Cardiac muscle cell (in vitro differentiated cells and primary cell): ENCODE data around the gene SRPX. TPM values are rescaled to one million over a fixed set of nuclear protein-coding genes. Genes with fewer than 3 reads are reported as not detected.

ENCODE experiments used
- DNase-seq, 2 donors: peaks; one replicate each; pipeline versions ENCODE4 v3.0.0 to v3.0.0-alpha.2; 2010 to 2017; ENCODE audit warnings: low read depth in 1 of 2, low spot score in 1 of 2
- H3K27ac ChIP-seq: fragments of 200-600 bp; sonication (generic); 2 replicates; pipeline ENCODE4 v1.5.1; 2016
- H3K27me3 ChIP-seq: fragments of 200-600 bp; sonication (generic); 2 replicates; pipeline ENCODE4 v1.6.0; 2016; ENCODE audit warnings: control low read depth
- H3K36me3 ChIP-seq: fragments of 200-600 bp; sonication (generic); 2 replicates; pipeline ENCODE4 v1.5.1; 2016; ENCODE audit warnings: control low read depth
- H3K4me1 ChIP-seq: fragments of 200-600 bp; sonication (generic); 2 replicates; pipeline ENCODE4 v1.8.1; 2017; ENCODE audit warnings: low read depth, mild to moderate bottlenecking, mixed run types
- H3K4me3 ChIP-seq: fragments of 200-600 bp; sonication (generic); 2 replicates; pipeline ENCODE4 v1.5.1; 2016; ENCODE audit warnings: mild to moderate bottlenecking
- H3K9me3 ChIP-seq: fragments of 200-600 bp; sonication (generic); 2 replicates; pipeline ENCODE4 v1.5.1; 2017; ENCODE audit warnings: low read depth, mild to moderate bottlenecking, control low read depth
- polyA plus RNA-seq: library from polyadenylated mRNA; unstranded; fragments of >200 nt; fragmentation: Nextera tagmentation; extraction: Ambion mirVana; gene quantifications from 2 replicates; pipeline ENCODE4 v1.2.1, GENCODE V29; 2016
- total RNA-seq: library from RNA; depleted of rRNA; stranded (reverse); fragments of >200 nt; gene quantifications from 2 replicates; pipeline ENCODE4 v1.2.3, GENCODE V29; 2016
- TF ChIP-seq, protein P1 (sequence below): IDR thresholded peaks from 2 replicates; pipeline ENCODE4 v1.5.1; 2012; ENCODE audit warnings: low read depth, mild to moderate bottlenecking, low read length

Gene SRPX
- total and polyA plus RNA-seq, 2 experiments from 2014 or later: 9.6 to 21.4 TPM

- no peak for DNase-seq
- Histone ChIP-seq H3K27ac (no peak overlapping the region), H3K4me1 (no peaks in the 10 kb centered on the region), H3K36me3 (no peaks in the 10 kb centered on the region), H3K4me3 (no peak overlapping the region), H3K27me3 (no peaks in the 10 kb centered on the region), H3K9me3 (no peaks in the 10 kb centered on the region)
- TF ChIP-seq, protein P1, sequence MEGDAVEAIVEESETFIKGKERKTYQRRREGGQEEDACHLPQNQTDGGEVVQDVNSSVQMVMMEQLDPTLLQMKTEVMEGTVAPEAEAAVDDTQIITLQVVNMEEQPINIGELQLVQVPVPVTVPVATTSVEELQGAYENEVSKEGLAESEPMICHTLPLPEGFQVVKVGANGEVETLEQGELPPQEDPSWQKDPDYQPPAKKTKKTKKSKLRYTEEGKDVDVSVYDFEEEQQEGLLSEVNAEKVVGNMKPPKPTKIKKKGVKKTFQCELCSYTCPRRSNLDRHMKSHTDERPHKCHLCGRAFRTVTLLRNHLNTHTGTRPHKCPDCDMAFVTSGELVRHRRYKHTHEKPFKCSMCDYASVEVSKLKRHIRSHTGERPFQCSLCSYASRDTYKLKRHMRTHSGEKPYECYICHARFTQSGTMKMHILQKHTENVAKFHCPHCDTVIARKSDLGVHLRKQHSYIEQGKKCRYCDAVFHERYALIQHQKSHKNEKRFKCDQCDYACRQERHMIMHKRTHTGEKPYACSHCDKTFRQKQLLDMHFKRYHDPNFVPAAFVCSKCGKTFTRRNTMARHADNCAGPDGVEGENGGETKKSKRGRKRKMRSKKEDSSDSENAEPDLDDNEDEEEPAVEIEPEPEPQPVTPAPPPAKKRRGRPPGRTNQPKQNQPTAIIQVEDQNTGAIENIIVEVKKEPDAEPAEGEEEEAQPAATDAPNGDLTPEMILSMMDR: no peak
Observed at GRCh38 chrX:38206036-38206435, 14.6 kb downstream of the SRPX start.

GRCh38 chrX:38205039-38205438, 15.6 kb downstream of the SRPX start:
- DNase-seq: no peak
- Histone ChIP-seq H3K36me3 (no peaks in the 10 kb centered on the region), H3K4me3 (no peak overlapping the region), H3K4me1 (no peaks in the 10 kb centered on the region), H3K27me3 (no peaks in the 10 kb centered on the region), H3K27ac (no peak overlapping the region), H3K9me3 (no peaks in the 10 kb centered on the region)
- TF ChIP-seq, protein P1: no peak

- H3K27ac ChIP-seq: no peak overlapping the region
Observed at GRCh38 chrX:38192007-38192810, 28.5 kb downstream of the SRPX start.

DNA sequence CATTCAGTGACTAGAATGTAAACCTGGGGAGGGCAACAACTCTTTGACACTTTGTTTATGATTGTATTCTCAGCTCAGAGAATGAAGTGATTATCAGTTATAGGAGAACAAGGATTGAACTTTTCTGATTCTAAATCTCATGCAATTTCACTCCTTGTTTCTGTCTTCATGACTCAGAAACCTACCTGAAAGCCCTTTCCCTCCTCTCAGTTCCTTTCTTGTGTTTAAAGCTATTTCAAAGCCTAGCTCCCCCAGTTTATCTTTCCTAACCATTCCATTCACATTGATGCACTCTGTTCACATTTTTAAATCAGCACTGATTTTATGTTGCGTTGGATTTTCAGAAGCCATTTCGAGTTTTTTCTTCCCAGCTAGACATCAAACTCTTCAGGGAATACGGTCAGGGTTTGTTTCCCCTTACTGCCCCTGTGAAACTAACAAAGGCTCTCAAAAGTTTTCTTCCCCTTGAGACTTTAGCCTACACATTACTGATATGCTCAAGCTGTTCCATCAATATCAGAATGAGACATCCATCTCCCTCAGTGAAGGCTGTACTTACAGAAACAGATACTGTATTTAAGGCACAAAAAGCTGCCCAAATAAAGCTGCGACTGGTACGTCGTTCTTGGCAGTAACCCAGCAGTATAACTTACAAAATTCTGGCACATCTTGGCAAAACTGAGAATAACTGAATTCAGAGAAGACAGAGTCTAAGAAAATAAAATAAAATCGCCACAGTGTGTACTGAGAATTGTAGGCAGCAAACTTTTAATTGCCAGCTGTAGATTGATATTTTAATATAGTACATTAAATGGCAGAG, 31.0 kb downstream of the SRPX start:
- no peaks in the 10 kb centered on the region for H3K4me1 ChIP-seq
- H3K27me3 ChIP-seq: no peaks in the 10 kb centered on the region
- TF ChIP-seq, protein P1: no peak
- H3K36me3 ChIP-seq: no peaks in the 10 kb centered on the region
- H3K27ac ChIP-seq: no peak overlapping the region
- H3K9me3 ChIP-seq: no peaks in the 10 kb centered on the region
- H3K4me3 ChIP-seq: no peak overlapping the region
- no peak for DNase-seq

More at GRCh38 chrX:38192007-38192810, 28.5 kb downstream of the SRPX start:
- Histone ChIP-seq H3K4me3 (no peak overlapping the region), H3K4me1 (no peaks in the 10 kb centered on the region), H3K27me3 (no peaks in the 10 kb centered on the region), H3K9me3 (no peaks in the 10 kb centered on the region), H3K36me3 (no peaks in the 10 kb centered on the region)
- peak in 1 of 2 donors; percentile 23 for DNase-seq
- TF ChIP-seq, protein P1: peak; percentile 36

DNA sequence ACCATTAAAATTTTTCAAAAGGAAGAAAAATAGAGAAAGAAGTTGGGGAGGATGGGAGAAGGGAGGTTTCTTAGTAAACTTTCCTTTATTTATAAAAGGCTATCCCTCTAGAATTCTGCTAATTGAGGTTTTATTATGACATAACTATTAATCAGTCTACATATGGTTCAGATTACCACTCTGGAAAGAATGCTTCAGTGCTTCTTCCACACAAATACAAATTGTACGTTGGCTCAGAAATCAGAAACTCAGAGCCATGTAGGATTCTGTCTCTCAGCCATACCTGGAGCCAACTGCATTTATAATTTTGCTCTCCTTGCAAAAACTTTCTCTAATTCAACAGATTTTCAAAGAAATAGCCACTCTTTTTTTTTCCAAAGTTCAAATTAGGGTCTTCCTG, 37.1 kb downstream of the SRPX start:
- Histone ChIP-seq H3K36me3 (no peaks in the 10 kb centered on the region), H3K27me3 (no peaks in the 10 kb centered on the region), H3K4me1 (no peaks in the 10 kb centered on the region), H3K27ac (no peak overlapping the region), H3K4me3 (no peak overlapping the region), H3K9me3 (no peaks in the 10 kb centered on the region)
- no peak for DNase-seq
- TF ChIP-seq, protein P1: no peak
